ENCODE data around the gene FZD8.

Gene FZD8

DNA sequence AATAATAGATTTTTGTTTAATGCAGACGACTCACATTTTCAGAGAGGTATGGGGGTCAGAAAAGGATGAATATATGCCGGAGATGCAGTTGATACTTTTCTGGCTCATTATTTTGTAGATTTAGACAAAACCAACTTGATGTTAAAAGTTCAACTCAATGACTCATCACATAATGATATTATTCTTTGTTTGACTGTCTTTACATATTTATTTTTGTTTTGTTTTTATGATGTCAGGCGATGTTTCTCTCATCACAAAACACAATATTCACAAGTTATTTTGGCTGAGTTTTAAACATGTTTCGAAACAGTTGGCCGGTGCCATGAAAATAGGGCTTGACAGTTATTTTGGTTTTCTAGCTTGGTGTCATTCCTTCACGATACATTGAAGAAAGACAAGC, 35.7 kb downstream of the FZD8 start:
- FAIRE-seq (no peak), DNase-seq (ENCODE audit: low spot score) (no peak)

DNA sequence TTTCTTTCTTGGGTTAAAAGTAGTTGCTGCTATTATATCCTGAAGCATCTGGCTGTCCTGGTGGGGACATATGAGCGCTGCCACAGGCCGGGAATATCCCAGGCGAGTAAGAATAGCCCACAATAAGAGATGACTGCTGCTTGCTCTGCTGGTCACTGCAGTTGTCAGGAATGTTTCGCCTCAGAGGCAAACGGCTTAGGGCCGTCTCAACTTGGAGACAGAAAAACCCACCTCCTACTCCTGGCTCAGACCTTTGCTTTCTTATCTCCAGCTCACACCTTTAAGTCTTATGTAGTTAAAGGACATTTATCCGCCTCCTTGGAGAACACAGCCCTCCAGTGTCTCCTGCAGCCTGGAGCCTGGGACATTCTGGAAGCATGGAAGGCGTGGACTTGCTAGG, 36.9 kb downstream of the FZD8 start, which contains the start of gene GJD4:
TSS of gene GJD4 (plus strand) at position 151 of the 400 bp plus-strand sequence. CDS start at position 378, 227 bp downstream.
- FAIRE-seq, result no peak
- DNase-seq (ENCODE audit: low spot score), result no peak

DNA sequence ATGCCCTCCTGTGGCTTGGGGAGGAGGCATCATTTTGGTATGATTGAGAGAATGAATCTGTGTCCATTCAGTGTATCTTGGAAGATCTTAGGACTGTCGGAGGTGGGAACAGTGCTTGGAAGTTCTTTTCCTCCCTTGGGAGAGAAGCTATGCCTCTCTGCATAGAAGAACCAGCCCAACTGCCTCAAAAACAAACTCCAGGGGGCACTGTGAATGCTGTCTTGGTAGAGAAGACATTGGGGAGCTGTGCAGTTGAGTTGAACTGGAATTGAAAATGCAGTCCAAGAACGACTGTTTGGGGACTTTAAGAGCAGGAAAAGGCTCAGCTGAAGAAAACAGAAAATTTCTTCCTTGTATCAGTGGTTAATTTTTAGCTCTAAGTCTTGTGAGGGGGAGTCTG, 41.9 kb downstream of the FZD8 start:
- FAIRE-seq (no peak), DNase-seq (ENCODE audit: low spot score) (no peak)

DNA sequence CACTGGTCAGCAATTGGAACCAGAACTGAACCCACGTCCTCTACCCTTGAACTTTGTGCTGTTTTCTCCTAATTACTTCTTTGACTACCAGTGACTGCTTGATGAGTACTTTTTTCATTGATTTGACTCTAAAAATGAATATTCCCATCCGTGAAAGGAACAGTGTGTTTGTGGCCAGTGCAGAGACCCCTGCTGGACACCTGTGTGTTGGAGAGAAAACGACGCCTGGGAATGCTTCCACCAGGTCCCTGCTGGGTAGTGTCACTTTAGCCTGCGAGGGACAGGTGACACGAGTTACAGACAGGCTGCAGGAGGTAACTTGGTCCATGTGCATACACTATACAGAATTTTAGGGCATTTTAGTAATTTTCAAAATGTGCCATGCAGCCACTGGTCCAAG, 43.7 kb downstream of the FZD8 start:
- FAIRE-seq (no peak), DNase-seq (ENCODE audit: low spot score) (no peak)

DNA sequence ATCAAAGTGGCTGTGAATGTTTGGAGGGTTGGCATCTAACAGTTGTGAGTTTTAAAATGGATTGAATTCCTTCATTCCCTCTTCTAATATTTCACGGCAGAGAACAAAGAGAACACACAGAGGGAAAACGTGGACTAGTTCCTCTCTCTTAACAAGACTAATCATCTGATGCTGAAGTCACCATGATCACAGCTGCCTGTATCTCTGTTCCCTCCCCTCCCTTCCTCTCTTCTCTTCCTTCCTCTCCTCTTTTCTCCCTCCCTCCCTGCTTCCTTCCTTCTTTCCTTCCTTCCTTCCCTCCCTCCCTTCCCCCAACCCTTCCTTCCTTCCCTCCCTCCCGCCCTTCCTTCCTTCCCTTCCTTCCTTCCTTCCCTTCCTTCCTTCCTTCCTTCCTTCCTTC, 47.0 kb downstream of the FZD8 start:
- no peak for DNase-seq (ENCODE audit: low spot score)
- FAIRE-seq, result no peak

DNA sequence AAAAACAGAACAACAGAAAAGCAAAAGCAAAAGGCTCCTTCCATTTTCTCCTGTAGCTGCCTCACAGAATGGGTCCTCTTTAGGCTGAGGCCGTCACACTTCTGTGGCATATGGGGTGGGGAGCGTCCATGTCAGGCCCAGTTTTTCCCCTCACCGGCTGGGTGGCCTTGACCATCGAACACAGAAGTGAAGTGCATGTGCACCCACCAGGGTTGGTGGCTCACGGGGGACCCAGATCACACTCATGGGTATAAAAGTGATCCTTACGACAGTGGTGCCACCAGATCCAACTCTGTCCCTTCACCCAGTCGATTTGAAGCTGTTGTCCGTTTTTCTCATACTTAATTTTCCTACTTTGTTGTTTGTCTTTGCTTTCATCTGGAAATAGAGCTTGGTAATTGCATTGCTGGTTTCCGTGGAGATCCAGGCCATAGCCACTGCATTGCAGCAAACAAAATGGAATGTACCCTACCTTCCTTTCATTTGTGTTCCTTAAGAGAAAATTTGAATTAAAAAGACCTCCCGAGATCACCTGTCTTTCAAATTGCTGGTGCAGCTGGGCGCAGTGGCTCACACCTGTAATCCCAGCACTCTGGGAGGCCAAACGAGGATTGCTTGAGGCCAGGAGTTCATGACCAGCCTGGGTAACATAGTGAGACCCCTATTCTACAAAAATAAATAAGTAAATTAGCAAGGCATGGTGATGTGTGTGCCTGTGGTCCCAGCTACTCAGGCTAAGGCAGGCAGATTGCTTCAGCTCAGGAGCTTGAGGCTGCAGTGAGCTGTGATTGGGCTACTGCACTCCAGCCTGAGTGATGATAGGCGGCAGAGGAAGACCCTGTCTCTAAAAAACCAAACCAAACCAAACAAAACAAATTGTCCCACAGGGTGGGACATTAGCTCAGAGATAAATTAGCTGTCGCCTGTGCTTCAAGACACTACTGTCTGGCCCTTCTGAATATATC, 47.7 kb downstream of the FZD8 start:
- DNase-seq (ENCODE audit: low spot score), result no peak
- no peak for FAIRE-seq

DNA sequence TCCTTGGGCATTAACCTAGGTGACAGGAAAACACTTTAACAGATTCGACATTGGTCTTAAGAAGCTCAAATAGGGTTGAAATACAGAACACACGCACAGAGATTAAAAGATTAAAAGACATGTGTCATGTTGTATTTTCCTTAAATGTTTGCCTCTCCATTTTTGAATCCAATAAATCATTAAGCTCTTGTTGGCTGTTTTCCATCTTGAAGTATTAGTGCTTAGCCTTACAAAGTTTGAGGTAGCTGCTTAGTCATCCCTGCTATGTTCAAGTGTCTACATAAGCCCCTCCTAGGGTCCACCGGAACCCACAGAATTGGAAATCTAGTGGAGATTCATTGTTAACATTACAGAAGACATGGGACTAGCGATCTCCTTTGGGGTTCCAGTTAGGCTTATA, 49.7 kb downstream of the FZD8 start:
- FAIRE-seq, result no peak

DNA sequence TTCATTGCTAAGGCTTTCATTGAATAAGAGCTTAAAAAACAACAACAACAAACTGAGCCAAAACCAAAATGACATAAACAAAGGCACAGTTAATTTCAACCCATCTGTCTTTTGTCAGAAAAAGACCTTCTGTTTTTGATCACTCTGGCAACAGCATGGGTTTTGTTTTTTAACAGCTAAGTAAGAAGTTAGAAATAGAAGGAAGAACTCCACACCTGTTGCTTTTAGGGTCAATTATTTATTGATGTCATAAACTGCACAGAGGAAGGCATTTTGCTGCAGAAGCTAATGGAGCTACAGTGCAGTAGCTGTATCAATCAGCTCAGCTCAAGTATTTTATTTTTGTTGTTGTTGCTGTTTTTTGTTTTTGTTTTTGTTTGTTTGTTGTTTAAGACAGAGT, 53.3 kb downstream of the FZD8 start:
- no peak for FAIRE-seq
- no peak for DNase-seq (ENCODE audit: low spot score)

More for the DNA sequence above, 49.7 kb downstream of the FZD8 start:
- DNase-seq (ENCODE audit: low spot score), result no peak

Measured in RCC 7860 (cell line).